H1 (cell line): ENCODE measurements around the gene SCAPER. TPM values are rescaled to one million over a fixed set of nuclear protein-coding genes. Genes with fewer than 3 reads are reported as not detected.

Source experiments
- ATF2 ChIP-seq: IDR thresholded peaks from 2 replicates; pipeline ENCODE4 v1.6.1; 2012; ENCODE audit warnings: low read length, inconsistent platforms
- polyA plus RNA-seq, 7 experiments: library from polyadenylated mRNA; depleted of rRNA in 3 of 7; stranded (reverse) in 5 of 7; unstranded in 2 of 7; fragments of >200 nt in 5 of 7; fragments of 200-250 nt in 2 of 7; gene quantifications; 1 replicate in 5 of 7; 2 replicates in 1 of 7; 4 replicates in 1 of 7; pipeline versions ENCODE4 v1.2.1 to v1.2.3, GENCODE V29; 2011 to 2013; ENCODE audit warnings: missing spikeins in 2 of 7, mixed read lengths in 2 of 7
- total RNA-seq: library from RNA; stranded (reverse); fragmentation: NEBNext Ultra II Directional; extraction: Animal tissue kit (Norgen Biotek cat#: 25700); gene quantifications from 2 replicates; pipeline ENCODE4 v1.2.1, GENCODE V29; 2021

Gene SCAPER
- total and polyA plus RNA-seq, 2 of the 8 experiments (the other 6 are each of a cell fraction or from before 2014, with no cell fraction given) = 1.6 to 6.8 TPM

DNA sequence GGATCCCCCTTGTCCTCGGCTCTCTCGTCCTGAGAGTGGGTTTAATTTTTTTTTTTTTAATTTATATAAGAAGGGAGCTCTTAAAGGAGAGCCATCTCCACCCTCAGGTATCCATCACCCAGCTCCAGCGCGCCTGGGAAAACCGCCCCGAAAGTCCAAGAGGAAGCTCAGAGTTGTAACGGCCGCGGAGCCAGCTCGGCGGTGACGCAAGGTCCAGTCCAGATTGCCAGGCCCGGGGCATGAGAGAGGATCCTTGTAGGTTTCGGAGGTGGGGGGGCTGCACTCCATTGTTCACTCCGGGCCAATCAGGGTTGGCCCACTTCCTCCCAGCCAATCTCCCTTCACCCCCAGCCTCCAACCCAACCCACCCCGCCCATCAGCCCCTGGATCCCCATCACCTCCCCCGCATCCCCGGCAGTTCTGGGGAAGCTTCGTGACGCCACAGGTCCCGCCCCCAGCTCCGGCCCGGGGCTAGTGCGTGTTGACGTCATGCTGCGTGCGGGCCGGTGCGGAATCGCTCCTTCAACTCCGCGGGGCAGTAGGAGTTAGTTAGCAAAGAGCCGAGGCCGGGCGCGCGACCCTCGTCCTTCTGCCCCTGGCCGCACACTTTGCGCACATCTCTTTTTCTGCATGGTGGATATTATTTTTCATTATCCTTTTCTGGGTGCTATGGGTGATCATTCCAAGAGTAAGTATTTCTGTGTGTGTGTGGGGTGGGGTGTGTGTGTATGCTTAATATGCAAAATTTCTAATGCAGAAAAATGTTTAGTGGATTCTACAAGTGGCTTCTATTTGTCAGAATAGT, 568.7 kb downstream of the SCAPER start, which contains the start of gene ISL2 (continued):
- no peak; the same call in 1 of the 2 replicates for TF ChIP-seq ATF2
